Subcutaneous abdominal adipose tissue (tissue), 5 donors: ENCODE measurements around the gene MRLN.

Source experiments
- H3K27ac ChIP-seq: one replicate; pipeline ENCODE4 v1.7.0; 2013; ENCODE audit warnings: low read depth, mild to moderate bottlenecking, inconsistent platforms, low read length, moderate library complexity
- H3K27me3 ChIP-seq, 5 donors: one replicate each; pipeline ENCODE4 v1.7.0; 2013; ENCODE audit warnings: low read length in 5 of 5, inconsistent platforms in 1 of 5; ENCODE audit not compliant: control insufficient read depth in 5 of 5, insufficient read depth in 4 of 5
- H3K36me3 ChIP-seq, 5 donors: one replicate each; pipeline ENCODE4 v1.7.0; 2013; ENCODE audit warnings: low read length in 5 of 5; ENCODE audit not compliant: control insufficient read depth in 5 of 5, insufficient read depth in 5 of 5
- H3K4me1 ChIP-seq, 5 donors: one replicate each; pipeline ENCODE4 v1.7.0; 2013; ENCODE audit warnings: low read length in 5 of 5, mild to moderate bottlenecking in 3 of 5, moderate library complexity in 1 of 5; ENCODE audit not compliant: control insufficient read depth in 5 of 5, insufficient read depth in 5 of 5
- H3K4me3 ChIP-seq, 5 donors: one replicate each; pipeline ENCODE4 v1.7.0; 2013; ENCODE audit warnings: low read length in 5 of 5, low read depth in 1 of 5
- H3K9ac ChIP-seq, 5 donors: one replicate each; pipeline ENCODE4 v1.7.0; 2013; ENCODE audit warnings: low read length in 5 of 5, mild to moderate bottlenecking in 4 of 5, moderate library complexity in 3 of 5
- H3K9me3 ChIP-seq, 5 donors: one replicate each; pipeline ENCODE4 v1.7.0; 2013; ENCODE audit warnings: low read length in 5 of 5; ENCODE audit not compliant: control insufficient read depth in 5 of 5
- donor health status: healthy.
- donor health status: healthy.
- donor health status: healthy.
- donor health status: healthy.
- donor health status: healthy.

Gene MRLN

DNA sequence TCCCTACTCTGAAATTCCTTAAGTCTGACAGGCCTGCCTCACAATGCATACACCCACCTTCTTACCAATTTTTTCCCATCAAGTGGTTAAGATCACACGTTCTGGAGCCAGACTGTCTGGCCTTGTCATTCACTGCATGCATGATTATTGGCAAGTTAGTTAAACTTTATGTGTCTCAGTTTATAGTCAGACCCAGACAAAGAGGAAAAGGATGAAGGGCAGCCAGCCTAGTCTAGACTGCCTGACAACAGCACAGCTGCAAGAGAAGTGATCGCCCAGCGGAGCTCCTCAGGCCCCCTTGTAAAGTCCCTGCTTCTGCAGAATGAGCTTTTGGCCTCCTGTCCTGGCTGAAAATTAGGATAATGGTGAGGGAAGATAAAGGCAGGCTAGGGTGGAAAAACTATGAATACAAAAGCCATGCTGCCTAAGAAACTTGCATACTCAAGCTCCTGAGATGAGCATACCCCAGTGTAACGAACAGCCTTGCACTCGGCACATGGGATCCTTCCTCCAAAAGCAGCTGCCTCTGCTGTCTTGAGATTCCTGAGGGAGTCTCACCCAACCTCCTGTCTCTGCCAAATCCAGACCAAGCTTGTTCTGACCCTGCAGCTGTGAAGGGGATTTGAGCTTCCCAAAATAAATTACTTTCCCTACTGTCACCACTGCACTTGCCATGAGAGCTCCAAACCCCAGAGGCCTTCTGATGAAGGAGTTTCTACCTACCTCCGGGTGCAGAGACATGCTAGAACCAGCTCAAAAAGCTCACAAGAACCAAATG lies 26.7 kb upstream of the MRLN start:
- no peak overlapping the region for H3K9ac ChIP-seq
- H3K4me1 ChIP-seq, result no peaks in the 10 kb centered on the region
- H3K36me3 ChIP-seq, result no peaks in the 10 kb centered on the region
- H3K4me3 ChIP-seq, result no peak overlapping the region
- H3K27ac ChIP-seq, result no peak overlapping the region
- no peaks in the 10 kb centered on the region for H3K9me3 ChIP-seq
- no peaks in the 10 kb centered on the region for H3K27me3 ChIP-seq

DNA sequence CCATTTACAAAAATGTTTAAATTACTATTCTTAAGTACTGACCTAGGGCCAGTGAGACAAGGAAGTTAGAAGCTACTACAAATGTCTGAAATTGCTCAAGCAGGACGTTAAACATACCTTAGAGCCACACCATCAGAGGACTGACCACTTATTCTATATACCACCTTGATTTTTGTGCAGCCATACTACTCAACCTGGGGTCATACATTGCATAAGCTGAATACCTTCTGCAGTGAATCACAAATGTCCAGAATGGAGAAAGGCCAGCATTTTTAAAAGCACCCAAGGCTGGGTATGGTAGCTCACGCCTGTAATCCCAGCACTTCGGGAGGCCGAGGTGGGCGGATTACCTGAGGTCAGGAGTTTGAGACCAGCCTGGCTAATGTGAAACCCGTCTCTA lies 21.2 kb upstream of the MRLN start:
- Histone ChIP-seq H3K36me3 (no peaks in the 10 kb centered on the region), H3K27ac (no peak overlapping the region), H3K4me3 (no peak overlapping the region), H3K4me1 (peaks cover 0 to 5% (median 0%) of the 10 kb centered on the region in 5 donors), H3K27me3 (no peaks in the 10 kb centered on the region), H3K9ac (no peak overlapping the region), H3K9me3 (no peaks in the 10 kb centered on the region)

DNA sequence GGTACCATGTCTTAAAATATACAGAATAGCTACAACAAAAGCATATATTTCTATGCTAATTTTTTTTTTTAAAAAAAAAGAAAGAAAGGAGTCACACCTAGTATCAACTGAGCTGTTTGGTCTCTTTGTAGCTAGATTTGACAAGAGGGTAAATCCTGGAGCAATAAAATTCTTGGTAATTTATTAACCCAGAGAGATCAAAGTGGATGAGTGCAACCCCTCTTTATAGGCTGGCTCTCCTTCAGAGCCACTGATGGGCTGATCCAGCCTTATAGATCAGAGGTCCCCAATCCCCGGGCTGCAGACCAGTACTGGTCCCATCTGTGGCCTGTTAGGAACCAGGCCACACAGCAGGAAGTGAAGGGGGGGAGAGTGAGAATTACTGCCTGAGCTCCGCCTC lies 19.8 kb upstream of the MRLN start:
- H3K9me3 ChIP-seq, result no peaks in the 10 kb centered on the region
- H3K4me1 ChIP-seq, result peaks cover 0 to 5% (median 0%) of the 10 kb centered on the region in 5 donors
- no peaks in the 10 kb centered on the region for H3K27me3 ChIP-seq
- no peak overlapping the region for H3K27ac ChIP-seq
- H3K36me3 ChIP-seq, result no peaks in the 10 kb centered on the region
- H3K9ac ChIP-seq, result no peak overlapping the region
- no peak overlapping the region for H3K4me3 ChIP-seq

DNA sequence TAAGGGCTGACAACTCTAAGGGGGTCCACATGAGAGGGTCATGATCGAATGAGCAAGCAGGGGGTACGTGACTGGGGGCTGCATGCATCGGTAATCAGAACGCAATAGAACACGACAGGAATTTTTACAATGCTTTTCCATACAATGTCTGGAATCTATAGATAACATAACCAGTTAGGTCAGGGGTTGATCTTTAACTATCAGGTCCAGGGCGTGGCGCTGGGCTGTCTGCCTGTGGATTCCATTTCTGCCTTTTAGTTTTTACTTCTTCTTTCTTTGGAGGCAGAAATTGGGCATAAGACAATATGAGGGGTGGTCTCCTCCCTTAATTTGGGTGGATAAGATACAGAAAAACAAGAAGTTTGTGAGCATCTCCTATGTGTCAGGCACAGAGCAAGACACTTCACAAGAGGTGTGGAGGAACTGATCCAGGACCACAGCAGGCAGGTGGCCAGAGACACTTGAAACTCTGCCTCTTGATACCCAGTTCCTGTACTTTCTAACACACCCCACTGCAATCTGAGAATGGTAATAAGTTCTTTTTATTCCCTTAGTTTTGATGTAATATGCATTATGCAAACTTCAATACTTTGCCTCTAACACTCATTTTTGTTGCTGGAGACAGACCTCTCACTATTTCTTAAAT lies 18.0 kb upstream of the MRLN start:
- H3K4me1 ChIP-seq, result peaks cover 0 to 5% (median 0%) of the 10 kb centered on the region in 5 donors
- H3K27ac ChIP-seq, result no peak overlapping the region
- no peak overlapping the region for H3K9ac ChIP-seq
- no peaks in the 10 kb centered on the region for H3K27me3 ChIP-seq
- no peaks in the 10 kb centered on the region for H3K9me3 ChIP-seq
- no peaks in the 10 kb centered on the region for H3K36me3 ChIP-seq
- H3K4me3 ChIP-seq, result no peak overlapping the region

DNA sequence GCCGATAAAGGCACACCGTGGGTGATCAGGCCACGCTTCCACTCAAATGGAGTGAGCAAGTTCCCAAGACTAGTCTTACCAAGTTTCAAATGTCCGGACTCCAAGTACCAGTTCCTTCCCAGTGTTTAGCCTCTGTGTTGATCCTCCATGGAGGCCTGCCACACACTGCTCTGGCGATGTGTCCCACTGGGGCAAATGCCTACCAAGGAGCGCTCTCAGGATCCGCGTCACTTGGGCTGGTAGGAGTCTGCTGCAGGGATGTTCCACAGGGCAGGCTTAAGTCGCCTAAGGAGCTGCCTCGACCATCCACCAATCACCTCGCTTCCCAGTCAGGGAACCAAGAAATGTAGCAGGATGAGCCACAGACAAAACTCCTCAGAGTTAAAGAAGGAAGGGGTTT lies 17.4 kb upstream of the MRLN start:
- no peak overlapping the region for H3K9ac ChIP-seq
- H3K36me3 ChIP-seq, result no peaks in the 10 kb centered on the region
- peaks cover 0 to 5% (median 0%) of the 10 kb centered on the region in 5 donors for H3K4me1 ChIP-seq
- no peaks in the 10 kb centered on the region for H3K9me3 ChIP-seq
- H3K4me3 ChIP-seq, result no peak overlapping the region
- H3K27me3 ChIP-seq, result no peaks in the 10 kb centered on the region
- H3K27ac ChIP-seq, result no peak overlapping the region

DNA sequence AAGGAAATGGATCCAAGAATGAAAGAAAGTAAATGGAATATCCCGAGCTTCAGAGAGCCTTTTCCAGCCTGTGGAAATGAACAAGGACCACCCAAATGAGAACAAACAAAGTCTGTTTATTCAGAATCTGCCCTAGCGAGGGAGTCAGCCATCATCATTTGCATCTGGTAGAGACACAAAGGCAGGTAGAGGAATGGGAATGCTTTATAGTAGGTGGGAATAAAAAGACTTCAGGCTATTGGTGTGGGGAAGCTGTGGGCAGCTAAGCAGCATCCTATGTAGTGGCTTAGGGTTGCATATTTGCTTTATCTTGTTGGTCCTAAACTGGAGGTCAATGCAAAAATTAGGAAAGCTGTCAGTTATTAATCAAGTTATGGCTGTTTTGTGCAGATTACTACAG lies 9.2 kb upstream of the MRLN start:
- H3K9ac ChIP-seq, result no peak overlapping the region
- no peak overlapping the region for H3K27ac ChIP-seq
- no peaks in the 10 kb centered on the region for H3K4me1 ChIP-seq
- H3K4me3 ChIP-seq, result no peak overlapping the region
- H3K27me3 ChIP-seq, result no peaks in the 10 kb centered on the region
- no peaks in the 10 kb centered on the region for H3K36me3 ChIP-seq
- no peaks in the 10 kb centered on the region for H3K9me3 ChIP-seq

DNA sequence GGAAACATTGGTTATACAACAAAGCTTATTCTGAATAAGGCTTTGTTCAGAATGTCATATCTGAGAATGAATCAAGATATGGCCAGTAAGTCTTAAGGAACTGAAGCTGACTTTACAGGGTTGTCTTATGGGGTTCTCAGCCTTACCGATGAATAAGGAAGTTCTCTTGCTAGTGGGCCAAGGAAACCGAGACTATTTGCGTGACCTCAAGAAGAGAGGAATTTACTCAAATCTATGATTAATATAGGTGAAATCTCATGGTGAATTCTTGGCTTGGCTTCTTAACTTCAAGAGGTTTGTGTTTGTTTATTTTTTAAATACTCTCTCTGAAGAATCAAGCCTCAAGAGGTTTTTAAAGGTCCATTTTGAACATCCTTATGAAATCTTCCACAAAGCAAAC lies 4.7 kb upstream of the MRLN start:
- Histone ChIP-seq H3K36me3 (no peaks in the 10 kb centered on the region), H3K27ac (no peak overlapping the region), H3K9me3 (no peaks in the 10 kb centered on the region), H3K27me3 (no peaks in the 10 kb centered on the region), H3K4me1 (no peaks in the 10 kb centered on the region), H3K9ac (no peak overlapping the region), H3K4me3 (no peak overlapping the region)

DNA sequence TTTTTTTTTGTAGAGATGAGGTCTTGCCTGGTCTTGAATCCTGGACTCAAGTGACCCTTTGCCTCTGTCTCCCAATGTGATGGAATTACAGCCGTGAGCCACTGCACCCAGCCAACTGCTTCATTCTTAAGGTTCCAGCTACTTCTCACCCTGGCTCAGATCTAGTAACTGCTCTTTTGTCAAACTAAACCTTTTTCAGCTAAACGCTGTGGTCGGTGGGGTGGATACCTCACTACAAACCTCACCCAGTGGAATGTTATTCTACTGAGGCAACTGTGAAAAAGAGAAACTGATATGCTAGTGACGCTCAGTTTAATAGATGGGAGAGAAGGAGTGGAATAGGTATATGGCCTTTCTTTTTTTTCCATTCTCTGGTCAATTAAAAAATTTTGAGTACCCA lies 1.7 kb upstream of the MRLN start:
- no peak overlapping the region for H3K4me3 ChIP-seq
- H3K9ac ChIP-seq, result no peak overlapping the region
- H3K27ac ChIP-seq, result no peak overlapping the region
- H3K27me3 ChIP-seq, result no peaks in the 10 kb centered on the region
- H3K9me3 ChIP-seq, result no peaks in the 10 kb centered on the region
- H3K36me3 ChIP-seq, result no peaks in the 10 kb centered on the region
- no peaks in the 10 kb centered on the region for H3K4me1 ChIP-seq

DNA sequence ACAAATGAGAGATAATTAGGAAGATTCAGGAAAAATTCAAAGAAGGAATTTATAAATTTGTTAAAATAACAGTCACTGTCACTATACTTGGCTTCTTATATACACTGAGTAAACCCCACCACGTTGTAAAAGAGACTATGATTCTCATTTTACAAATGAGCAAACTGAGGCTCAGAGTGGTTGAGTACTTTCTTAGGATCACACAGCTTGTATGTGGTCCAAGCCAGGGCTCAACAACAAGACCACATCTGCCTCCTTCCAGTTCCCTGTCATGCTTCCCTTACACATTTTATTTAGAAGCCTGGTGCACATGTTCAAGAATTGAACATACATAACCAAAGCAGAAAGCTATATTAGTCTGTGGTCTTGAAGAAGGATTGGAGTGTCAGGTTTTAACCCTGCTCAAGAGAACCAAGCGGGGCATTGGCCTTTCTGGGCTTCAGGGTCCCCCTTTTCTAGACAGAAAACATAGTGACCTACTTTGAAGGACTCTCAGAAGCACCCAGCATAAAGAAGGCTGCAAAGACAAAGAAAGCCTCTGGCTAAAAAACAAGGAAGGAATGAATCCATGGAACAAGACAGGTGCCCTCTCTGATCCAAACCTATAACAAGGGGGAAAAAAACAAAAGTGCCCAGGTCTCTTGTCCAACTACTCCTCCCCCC lies 846 bp downstream of the MRLN start:
- Histone ChIP-seq H3K9ac (no peak overlapping the region), H3K36me3 (no peaks in the 10 kb centered on the region), H3K4me1 (no peaks in the 10 kb centered on the region), H3K9me3 (no peaks in the 10 kb centered on the region), H3K4me3 (no peak overlapping the region), H3K27ac (no peak overlapping the region), H3K27me3 (no peaks in the 10 kb centered on the region)

DNA sequence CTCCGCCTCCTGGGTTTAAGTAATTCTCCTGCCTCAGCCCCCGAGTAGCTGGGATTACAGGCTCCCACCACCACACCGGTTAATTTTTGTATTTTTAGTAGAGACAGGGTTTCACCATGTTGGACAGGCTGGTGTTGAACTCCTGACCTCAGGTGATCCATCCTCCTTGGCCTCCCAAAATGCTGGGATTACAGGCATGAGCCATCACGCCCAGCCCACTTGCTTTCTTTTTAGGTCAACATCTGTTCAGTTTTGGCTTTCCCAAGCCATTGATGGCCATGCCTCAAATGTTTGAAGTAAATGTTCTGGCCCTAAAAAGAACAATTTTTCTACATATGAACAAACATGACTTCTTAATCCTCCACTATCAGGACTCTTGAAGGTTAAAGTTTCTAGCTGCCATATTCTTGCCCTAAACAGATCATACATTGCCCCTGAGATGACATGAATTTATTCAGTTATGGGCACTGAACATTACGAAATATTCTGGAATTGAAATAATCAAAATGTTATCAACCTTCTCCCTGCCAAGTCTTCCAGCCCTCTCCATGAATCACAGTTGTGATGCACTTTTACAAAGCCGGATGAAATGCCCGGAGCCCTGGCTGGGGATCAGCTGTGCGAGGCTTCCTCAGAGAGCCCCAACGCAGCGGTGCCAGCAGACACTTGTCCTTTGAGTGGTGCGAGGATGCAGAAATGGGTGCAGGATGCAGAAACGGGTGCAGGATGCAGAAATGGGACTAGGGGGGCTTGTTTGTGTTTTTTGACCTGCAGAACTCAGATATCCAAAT lies 2.9 kb downstream of the MRLN start:
- no peak overlapping the region for H3K4me3 ChIP-seq
- no peaks in the 10 kb centered on the region for H3K9me3 ChIP-seq
- H3K36me3 ChIP-seq, result no peaks in the 10 kb centered on the region
- H3K4me1 ChIP-seq, result no peaks in the 10 kb centered on the region
- no peaks in the 10 kb centered on the region for H3K27me3 ChIP-seq
- H3K9ac ChIP-seq, result no peak overlapping the region
- no peak overlapping the region for H3K27ac ChIP-seq
